Posterior vena cava (tissue), 2 donors: ENCODE measurements around the gene ING5. TPM values are rescaled to one million over a fixed set of nuclear protein-coding genes. Genes with fewer than 3 reads are reported as not detected.
"Not testable (repeated sequence)": the region's sequence is repeated elsewhere in the genome, so short reads cannot be mapped to it uniquely, and the experiment has no call there.

Experiments
- DNase-seq: peaks from one replicate; pipeline ENCODE4 v3.0.0-alpha.2; 2020; ENCODE audit warnings: low spot score
- intact Hi-C, 2 donors: fragments of 100-400 bp; cut with DNase I; formaldehyde crosslinking; loops; one replicate each; pipeline versions ENCODE4 v1.14.1 to v1.14.2; 2022 to 2023
- total RNA-seq, 2 donors: library from RNA; stranded (reverse); fragmentation: NEBNext Ultra II Directional; extraction: Animal tissue kit (Norgen Biotek cat#: 25700); gene quantifications; one replicate each; pipeline ENCODE4 v1.2.1, GENCODE V29; 2021
- donor health status: DM: yes; HTN: yes; CAD: no.
- donor health status: DM: yes; HTN: yes; CAD: no.

Gene ING5
- total RNA-seq, 2 donors from 2014 or later: 17.5 to 18.6 TPM

GRCh38 chr2:241751152-241751551 is 49.3 kb downstream of the ING5 start:
- intact Hi-C loops: no loop called here
- no peak for DNase-seq

- DNase-seq: no peak
- intact Hi-C loops: no loop called here
These were observed 49.9 kb downstream of the ING5 start for GRCh38 chr2:241751776-241752175.

GRCh38 chr2:241752253-241752652 is 50.4 kb downstream of the ING5 start:
- intact Hi-C loops: no loop called here
- no peak for DNase-seq

GRCh38 chr2:241752689-241753276 is 50.9 kb downstream of the ING5 start:
- no peak for DNase-seq
- intact Hi-C loops: no loop called here

GRCh38 chr2:241753493-241753892 is 51.7 kb downstream of the ING5 start:
- no peak for DNase-seq
- intact Hi-C loops: no loop called here

- intact Hi-C loops: no loop called here
- no peak for DNase-seq
These were observed 52.2 kb downstream of the ING5 start for GRCh38 chr2:241754042-241754441.

- no peak for DNase-seq
- intact Hi-C loops: no loop called here
These were observed 53.3 kb downstream of the ING5 start for GRCh38 chr2:241755166-241755565.

GRCh38 chr2:241755777-241756176 is 53.9 kb downstream of the ING5 start:
- intact Hi-C loops: no loop called here
- no peak for DNase-seq

GRCh38 chr2:241759067-241759807 is 57.4 kb downstream of the ING5 start:
- peak; percentile 44 for DNase-seq
- intact Hi-C loops: no loop called here

GRCh38 chr2:241759893-241760292 is 58.1 kb downstream of the ING5 start:
- intact Hi-C loops: not testable (repeated sequence)
- peak; percentile 25 for DNase-seq

- intact Hi-C loops: no loop called here
- DNase-seq: peak; percentile 36
These were observed 58.5 kb downstream of the ING5 start for GRCh38 chr2:241760301-241760771.

GRCh38 chr2:241762321-241762932 is 60.6 kb downstream of the ING5 start:
- intact Hi-C loops: no loop called here
- peak; percentile 70 for DNase-seq

GRCh38 chr2:241762933-241763369 is 61.1 kb downstream of the ING5 start:
- intact Hi-C loops: no loop called here
- peak; percentile 58 for DNase-seq

- intact Hi-C loops: no loop called here
- DNase-seq: no peak
These were observed 61.9 kb downstream of the ING5 start for GRCh38 chr2:241763551-241764274.

GRCh38 chr2:241764275-241765241 is 62.7 kb downstream of the ING5 start:
- peak; percentile 70 for DNase-seq
- intact Hi-C loops: no loop called here

- intact Hi-C loops: no loop called here
- peak; percentile 80 for DNase-seq
These were observed 65.8 kb downstream of the ING5 start for GRCh38 chr2:241767464-241768250.

GRCh38 chr2:241768251-241768711 is 66.4 kb downstream of the ING5 start:
- peak; percentile 71 for DNase-seq
- intact Hi-C loops: no loop called here

GRCh38 chr2:241768850-241769249 is 67.0 kb downstream of the ING5 start:
- intact Hi-C loops: no loop called here
- DNase-seq: no peak
